Thyroid gland (tissue), 4 donors: Measurements from ENCODE around the gene RNGTT.

Experiments
- POLR2A ChIP-seq, 2 donors: fragments of 450-650 bp; IDR thresholded peaks; one replicate each; pipeline ENCODE4 v1.6.1; 2017; ENCODE audit warnings: antibody characterized with exemption in 2 of 2, mild to moderate bottlenecking in 2 of 2, moderate library complexity in 1 of 2
- TF ChIP-seq, protein P1 (sequence below), 6 experiments: fragments of 200-600 bp in 3 of 6; fragments of 450-650 bp in 3 of 6; sonication (generic) in 3 of 6; IDR thresholded peaks; one replicate each; pipeline ENCODE4 v1.5.1; 2016 to 2019; ENCODE audit warnings: antibody characterized with exemption in 6 of 6, mild to moderate bottlenecking in 2 of 6, inconsistent platforms in 1 of 6, moderate library complexity in 1 of 6

DNA sequence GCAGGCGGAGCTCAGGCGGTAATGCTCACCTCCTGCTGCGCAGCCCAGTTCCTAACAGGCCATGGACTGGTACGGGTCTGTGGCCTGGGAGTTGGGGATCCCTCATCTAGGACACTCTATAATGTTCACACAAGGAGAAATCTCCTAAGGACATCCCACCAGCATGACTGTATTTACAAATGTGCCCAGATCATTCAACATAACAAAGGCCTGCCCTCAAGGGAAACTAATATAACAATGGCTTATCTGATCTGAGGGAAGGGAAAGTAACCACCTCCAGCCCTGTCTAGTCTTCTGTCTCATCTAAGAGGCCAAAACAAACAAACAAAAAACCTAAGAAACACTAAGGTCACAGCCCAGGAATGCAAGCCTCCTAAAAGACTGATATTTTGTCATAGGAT, 232.8 kb downstream of the RNGTT start:
- TF ChIP-seq, protein P1, sequence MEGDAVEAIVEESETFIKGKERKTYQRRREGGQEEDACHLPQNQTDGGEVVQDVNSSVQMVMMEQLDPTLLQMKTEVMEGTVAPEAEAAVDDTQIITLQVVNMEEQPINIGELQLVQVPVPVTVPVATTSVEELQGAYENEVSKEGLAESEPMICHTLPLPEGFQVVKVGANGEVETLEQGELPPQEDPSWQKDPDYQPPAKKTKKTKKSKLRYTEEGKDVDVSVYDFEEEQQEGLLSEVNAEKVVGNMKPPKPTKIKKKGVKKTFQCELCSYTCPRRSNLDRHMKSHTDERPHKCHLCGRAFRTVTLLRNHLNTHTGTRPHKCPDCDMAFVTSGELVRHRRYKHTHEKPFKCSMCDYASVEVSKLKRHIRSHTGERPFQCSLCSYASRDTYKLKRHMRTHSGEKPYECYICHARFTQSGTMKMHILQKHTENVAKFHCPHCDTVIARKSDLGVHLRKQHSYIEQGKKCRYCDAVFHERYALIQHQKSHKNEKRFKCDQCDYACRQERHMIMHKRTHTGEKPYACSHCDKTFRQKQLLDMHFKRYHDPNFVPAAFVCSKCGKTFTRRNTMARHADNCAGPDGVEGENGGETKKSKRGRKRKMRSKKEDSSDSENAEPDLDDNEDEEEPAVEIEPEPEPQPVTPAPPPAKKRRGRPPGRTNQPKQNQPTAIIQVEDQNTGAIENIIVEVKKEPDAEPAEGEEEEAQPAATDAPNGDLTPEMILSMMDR (IDR thresholded peaks at IDR 0.05): no peak
- no peak for TF ChIP-seq POLR2A (IDR thresholded peaks at IDR 0.05)
